ENCODE data around the gene CEMIP.

DNA sequence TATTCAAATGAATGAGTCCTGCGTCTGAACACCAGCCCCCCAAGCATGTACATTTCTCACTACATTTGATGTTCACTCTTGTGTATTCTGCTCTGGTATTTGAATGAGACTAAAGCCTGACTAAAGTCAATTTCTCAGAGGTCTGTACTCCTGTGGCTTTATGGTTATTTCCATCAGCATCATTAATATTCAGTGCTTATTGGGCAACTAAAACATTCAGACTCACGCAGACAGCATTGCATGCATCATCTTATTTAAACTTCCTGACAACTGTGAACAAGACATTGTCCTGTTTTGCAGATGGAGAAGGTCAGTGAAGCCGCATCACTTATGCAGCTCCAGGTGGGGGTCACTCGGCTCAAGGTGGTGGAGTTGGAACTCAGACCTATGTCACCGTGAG, 11.1 kb downstream of the CEMIP start:
- TF ChIP-seq PTBP1 (IDR thresholded peaks at IDR 0.05; ENCODE audit: low read depth, low read length, poor library complexity, severe bottlenecking) (no peak), ZBTB8A (CRISPR knock-in tag; IDR thresholded peaks at IDR 0.05; ENCODE audit: borderline replicate concordance, low read depth) (no peak), ZNF558 (CRISPR knock-in tag; IDR thresholded peaks at IDR 0.05; ENCODE audit: borderline replicate concordance) (no peak), RBFOX2 (IDR thresholded peaks at IDR 0.05; ENCODE audit: low read depth, low read length) (no peak), RNF2 (conservative IDR thresholded peaks at IDR 0.05; ENCODE audit: low read depth) (no peak), TBL1XR1 (IDR thresholded peaks at IDR 0.05; ENCODE audit: borderline replicate concordance, low read length, partially characterized antibody) (no peak), MAZ (IDR thresholded peaks at IDR 0.05; ENCODE audit: borderline replicate concordance, low read depth, low read length) (no peak), MAZ (CRISPR knock-in tag; IDR thresholded peaks at IDR 0.05; ENCODE audit: low read depth) (no peak), ZNF138 (CRISPR knock-in tag; IDR thresholded peaks at IDR 0.05; ENCODE audit: low read depth) (no peak), HNRNPL (IDR thresholded peaks at IDR 0.05; ENCODE audit: low read depth, low read length) (no peak)
- TF ChIP-seq, protein P1, sequence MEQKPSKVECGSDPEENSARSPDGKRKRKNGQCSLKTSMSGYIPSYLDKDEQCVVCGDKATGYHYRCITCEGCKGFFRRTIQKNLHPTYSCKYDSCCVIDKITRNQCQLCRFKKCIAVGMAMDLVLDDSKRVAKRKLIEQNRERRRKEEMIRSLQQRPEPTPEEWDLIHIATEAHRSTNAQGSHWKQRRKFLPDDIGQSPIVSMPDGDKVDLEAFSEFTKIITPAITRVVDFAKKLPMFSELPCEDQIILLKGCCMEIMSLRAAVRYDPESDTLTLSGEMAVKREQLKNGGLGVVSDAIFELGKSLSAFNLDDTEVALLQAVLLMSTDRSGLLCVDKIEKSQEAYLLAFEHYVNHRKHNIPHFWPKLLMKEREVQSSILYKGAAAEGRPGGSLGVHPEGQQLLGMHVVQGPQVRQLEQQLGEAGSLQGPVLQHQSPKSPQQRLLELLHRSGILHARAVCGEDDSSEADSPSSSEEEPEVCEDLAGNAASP (CRISPR knock-in tag; IDR thresholded peaks at IDR 0.05; ENCODE audit: borderline replicate concordance), result no peak
- TF ChIP-seq, protein P2, sequence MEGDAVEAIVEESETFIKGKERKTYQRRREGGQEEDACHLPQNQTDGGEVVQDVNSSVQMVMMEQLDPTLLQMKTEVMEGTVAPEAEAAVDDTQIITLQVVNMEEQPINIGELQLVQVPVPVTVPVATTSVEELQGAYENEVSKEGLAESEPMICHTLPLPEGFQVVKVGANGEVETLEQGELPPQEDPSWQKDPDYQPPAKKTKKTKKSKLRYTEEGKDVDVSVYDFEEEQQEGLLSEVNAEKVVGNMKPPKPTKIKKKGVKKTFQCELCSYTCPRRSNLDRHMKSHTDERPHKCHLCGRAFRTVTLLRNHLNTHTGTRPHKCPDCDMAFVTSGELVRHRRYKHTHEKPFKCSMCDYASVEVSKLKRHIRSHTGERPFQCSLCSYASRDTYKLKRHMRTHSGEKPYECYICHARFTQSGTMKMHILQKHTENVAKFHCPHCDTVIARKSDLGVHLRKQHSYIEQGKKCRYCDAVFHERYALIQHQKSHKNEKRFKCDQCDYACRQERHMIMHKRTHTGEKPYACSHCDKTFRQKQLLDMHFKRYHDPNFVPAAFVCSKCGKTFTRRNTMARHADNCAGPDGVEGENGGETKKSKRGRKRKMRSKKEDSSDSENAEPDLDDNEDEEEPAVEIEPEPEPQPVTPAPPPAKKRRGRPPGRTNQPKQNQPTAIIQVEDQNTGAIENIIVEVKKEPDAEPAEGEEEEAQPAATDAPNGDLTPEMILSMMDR (CRISPR knock-in tag; IDR thresholded peaks at IDR 0.05), result no peak
